ENCODE data around the gene MYRIP.

Gene MYRIP

DNA sequence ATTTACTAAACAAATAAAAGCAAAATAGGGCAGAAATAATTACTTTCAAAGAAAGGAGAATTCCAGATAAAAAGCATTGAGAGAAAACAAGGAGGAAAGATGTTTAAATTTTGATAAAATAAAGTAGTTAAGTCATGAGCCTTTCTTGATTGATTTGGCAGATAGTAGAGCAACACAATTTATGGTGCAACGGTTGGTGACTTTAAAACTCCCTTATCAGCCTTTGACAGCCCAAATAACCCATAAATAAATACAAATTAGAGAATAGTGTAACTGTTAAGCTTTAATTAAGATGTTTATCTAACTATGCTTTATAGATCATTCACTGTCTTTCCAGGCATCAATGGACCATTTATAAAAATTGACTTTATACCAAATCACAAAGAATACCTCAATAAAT, 446.1 kb downstream of the MYRIP start:
- no peak for DNase-seq
- Mint-ChIP-seq H3K4me1 (peaks cover 18% of the 10 kb centered on the region), H3K9me3 (no peaks in the 10 kb centered on the region), H3K27ac (no peak overlapping the region), H3K27me3 (ENCODE audit: low read depth, poor library complexity) (peaks cover 9% of the 10 kb centered on the region), H3K4me3 (no peak overlapping the region), H3K36me3 (ENCODE audit: low read depth) (no peaks in the 10 kb centered on the region)
- TF ChIP-seq, protein P1, sequence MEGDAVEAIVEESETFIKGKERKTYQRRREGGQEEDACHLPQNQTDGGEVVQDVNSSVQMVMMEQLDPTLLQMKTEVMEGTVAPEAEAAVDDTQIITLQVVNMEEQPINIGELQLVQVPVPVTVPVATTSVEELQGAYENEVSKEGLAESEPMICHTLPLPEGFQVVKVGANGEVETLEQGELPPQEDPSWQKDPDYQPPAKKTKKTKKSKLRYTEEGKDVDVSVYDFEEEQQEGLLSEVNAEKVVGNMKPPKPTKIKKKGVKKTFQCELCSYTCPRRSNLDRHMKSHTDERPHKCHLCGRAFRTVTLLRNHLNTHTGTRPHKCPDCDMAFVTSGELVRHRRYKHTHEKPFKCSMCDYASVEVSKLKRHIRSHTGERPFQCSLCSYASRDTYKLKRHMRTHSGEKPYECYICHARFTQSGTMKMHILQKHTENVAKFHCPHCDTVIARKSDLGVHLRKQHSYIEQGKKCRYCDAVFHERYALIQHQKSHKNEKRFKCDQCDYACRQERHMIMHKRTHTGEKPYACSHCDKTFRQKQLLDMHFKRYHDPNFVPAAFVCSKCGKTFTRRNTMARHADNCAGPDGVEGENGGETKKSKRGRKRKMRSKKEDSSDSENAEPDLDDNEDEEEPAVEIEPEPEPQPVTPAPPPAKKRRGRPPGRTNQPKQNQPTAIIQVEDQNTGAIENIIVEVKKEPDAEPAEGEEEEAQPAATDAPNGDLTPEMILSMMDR (IDR thresholded peaks at IDR 0.05) = no peak

DNA sequence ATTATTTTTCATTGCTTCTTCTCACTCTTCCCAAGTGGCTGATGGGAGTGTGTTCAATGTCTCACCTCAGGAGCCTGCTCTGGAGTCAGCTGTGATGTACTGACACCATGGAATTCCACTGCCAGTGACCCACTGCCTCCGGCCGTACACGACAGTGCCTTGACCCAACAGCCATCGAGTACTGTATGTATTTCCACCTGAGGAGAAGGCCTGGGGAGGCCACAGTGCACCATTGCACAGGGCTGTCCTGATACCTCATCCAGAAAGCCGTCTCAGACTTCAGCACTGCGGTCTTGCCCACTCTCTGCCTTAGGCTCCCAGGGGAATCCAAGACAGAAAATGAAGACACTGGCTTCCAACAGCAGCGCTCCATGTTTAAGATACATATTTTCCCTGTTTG, 448.7 kb downstream of the MYRIP start:
- no peak overlapping the region for H3K27ac Mint-ChIP-seq

DNA sequence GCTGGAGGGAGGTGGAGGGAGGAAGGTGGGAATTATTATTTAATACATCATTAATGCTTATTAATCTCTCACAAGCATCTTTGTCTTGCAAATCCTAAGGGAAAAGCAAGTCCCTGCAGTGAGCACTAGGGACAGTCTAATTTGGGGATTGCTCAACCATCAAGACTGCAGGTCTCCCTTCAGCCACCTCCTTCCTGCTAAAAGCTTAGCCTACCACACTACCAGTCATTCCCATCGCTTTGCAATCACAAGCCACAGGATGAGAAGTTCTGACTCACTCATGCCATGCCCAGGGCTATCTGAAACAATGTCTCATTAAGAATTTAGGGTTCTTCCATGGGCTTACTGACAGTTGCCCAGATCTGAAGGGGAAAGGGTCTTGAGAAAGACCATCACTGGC, 449.1 kb downstream of the MYRIP start:
- H3K4me3 Mint-ChIP-seq = no peak overlapping the region
- H3K4me1 Mint-ChIP-seq = peaks cover 24% of the 10 kb centered on the region
- H3K27me3 Mint-ChIP-seq (ENCODE audit: low read depth, poor library complexity) = peaks cover 4% of the 10 kb centered on the region
- no peak overlapping the region for H3K27ac Mint-ChIP-seq
- TF ChIP-seq, protein P1 (IDR thresholded peaks at IDR 0.05) = no peak
- H3K9me3 Mint-ChIP-seq = no peaks in the 10 kb centered on the region
- no peaks in the 10 kb centered on the region for H3K36me3 Mint-ChIP-seq (ENCODE audit: low read depth)
- no peak for DNase-seq

More for the DNA sequence above, 448.7 kb downstream of the MYRIP start:
- H3K36me3 Mint-ChIP-seq (ENCODE audit: low read depth) = no peaks in the 10 kb centered on the region
- peaks cover 24% of the 10 kb centered on the region for H3K4me1 Mint-ChIP-seq
- no peaks in the 10 kb centered on the region for H3K9me3 Mint-ChIP-seq
- peaks cover 4% of the 10 kb centered on the region for H3K27me3 Mint-ChIP-seq (ENCODE audit: low read depth, poor library complexity)
- TF ChIP-seq, protein P1 (IDR thresholded peaks at IDR 0.05) = no peak
- DNase-seq = no peak
- no peak overlapping the region for H3K4me3 Mint-ChIP-seq

DNA sequence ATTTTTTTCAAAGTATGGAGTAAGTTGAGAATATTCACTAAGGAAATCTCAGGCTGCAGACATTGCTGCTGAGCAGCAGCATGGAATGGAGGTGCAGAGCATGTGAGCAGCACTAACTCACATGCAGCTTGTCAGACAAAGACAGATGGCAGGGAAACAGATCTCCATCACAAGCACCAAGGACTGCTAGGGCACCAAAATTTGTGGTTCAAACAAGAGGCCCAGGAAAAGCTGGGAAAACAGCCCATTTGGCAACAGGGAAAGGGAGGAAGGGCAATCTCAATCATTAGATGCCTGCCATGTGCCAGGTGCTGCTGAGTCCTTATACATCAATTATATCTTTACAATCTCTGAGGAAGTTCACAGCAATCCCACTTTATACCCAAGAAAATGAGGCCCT, 452.9 kb downstream of the MYRIP start:
- Mint-ChIP-seq H3K4me1 (peaks cover 6% of the 10 kb centered on the region), H3K27ac (no peak overlapping the region), H3K27me3 (ENCODE audit: low read depth, poor library complexity) (peaks cover 4% of the 10 kb centered on the region), H3K36me3 (ENCODE audit: low read depth) (no peaks in the 10 kb centered on the region), H3K9me3 (no peaks in the 10 kb centered on the region), H3K4me3 (no peak overlapping the region)
- TF ChIP-seq, protein P1 (IDR thresholded peaks at IDR 0.05) = no peak
- no peak for DNase-seq

DNA sequence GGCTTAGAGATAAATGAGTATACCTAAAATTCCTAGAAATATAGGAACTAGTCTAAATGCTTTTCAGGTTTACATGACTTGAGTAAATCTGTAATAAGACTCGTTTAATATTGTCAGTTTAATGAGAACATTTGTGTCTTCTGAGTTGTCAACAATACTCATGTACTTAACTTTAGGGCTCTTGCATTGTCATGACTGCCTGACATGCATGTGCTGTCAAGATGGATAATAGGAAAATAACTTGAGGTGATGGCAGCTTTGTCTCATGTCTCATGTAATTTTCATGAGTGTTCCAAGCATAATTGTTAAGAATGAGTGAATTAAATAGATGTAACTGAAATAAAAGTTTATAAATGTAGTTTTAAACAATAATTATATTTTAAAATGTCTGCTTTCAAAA, 455.0 kb downstream of the MYRIP start:
- H3K27me3 Mint-ChIP-seq (ENCODE audit: low read depth, poor library complexity) = peaks cover 7% of the 10 kb centered on the region
- H3K27ac Mint-ChIP-seq = no peak overlapping the region
- TF ChIP-seq, protein P1 (IDR thresholded peaks at IDR 0.05) = no peak
- H3K36me3 Mint-ChIP-seq (ENCODE audit: low read depth) = no peaks in the 10 kb centered on the region
- H3K4me3 Mint-ChIP-seq = no peak overlapping the region
- peaks cover 14% of the 10 kb centered on the region for H3K4me1 Mint-ChIP-seq
- no peak for DNase-seq
- no peaks in the 10 kb centered on the region for H3K9me3 Mint-ChIP-seq

DNA sequence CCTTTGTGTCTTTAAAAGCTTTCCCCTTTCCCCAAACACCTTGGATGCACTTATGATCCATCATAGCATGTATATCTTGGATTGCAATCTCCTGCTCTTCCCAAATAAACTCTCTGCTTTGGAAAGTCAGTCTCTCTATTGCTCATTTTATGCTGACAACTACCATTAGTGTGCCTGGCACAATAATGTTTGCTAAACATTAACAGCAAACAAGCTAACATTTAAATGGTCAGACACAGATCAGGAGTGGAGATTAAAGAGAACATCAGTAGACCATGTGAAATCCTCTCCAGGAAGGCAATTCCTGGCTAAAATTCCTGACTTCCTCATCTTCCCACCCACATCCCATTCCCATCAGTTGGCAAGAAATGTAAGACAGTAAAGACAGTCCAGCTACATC, 455.8 kb downstream of the MYRIP start:
- H3K27me3 Mint-ChIP-seq (ENCODE audit: low read depth, poor library complexity) = peaks cover 7% of the 10 kb centered on the region
- TF ChIP-seq, protein P1 (IDR thresholded peaks at IDR 0.05) = no peak
- no peak overlapping the region for H3K4me3 Mint-ChIP-seq
- no peaks in the 10 kb centered on the region for H3K36me3 Mint-ChIP-seq (ENCODE audit: low read depth)
- H3K27ac Mint-ChIP-seq = no peak overlapping the region
- peaks cover 2% of the 10 kb centered on the region for H3K9me3 Mint-ChIP-seq
- DNase-seq = no peak
- peaks cover 14% of the 10 kb centered on the region for H3K4me1 Mint-ChIP-seq

Data from nephron progenitor cell (in vitro differentiated cells).